SKM-1 treated with dmso at 0.1 percent for 144 hours (cell line): ENCODE measurements around the gene PELI1.
"Not testable (repeated sequence)": the region's sequence is repeated elsewhere in the genome, so short reads cannot be mapped to it uniquely, and the experiment has no call there.

Experiments used
- DNase-seq: peaks from one replicate; lab custom pipeline; 2025; ENCODE audit not compliant: unreplicated experiment; lab: John Stamatoyannopoulos, UW

The PELI1 gene

GRCh38 chr2:64124168-64124567 lies 20.1 kb downstream of the PELI1 start:
- DNase-seq = no peak

GRCh38 chr2:64123740-64124139 lies 20.5 kb downstream of the PELI1 start:
- no peak for DNase-seq

- DNase-seq = no peak
Observed at GRCh38 chr2:64122358-64122757, 21.9 kb downstream of the PELI1 start.

- no peak for DNase-seq
Observed at GRCh38 chr2:64120928-64121327, 23.3 kb downstream of the PELI1 start.

GRCh38 chr2:64120008-64120407 lies 24.2 kb downstream of the PELI1 start:
- DNase-seq = no peak

- DNase-seq = no peak
Observed at GRCh38 chr2:64119369-64119768, 24.9 kb downstream of the PELI1 start.

- DNase-seq = no peak
Observed at GRCh38 chr2:64115808-64116598, 28.2 kb downstream of the PELI1 start.

- DNase-seq = no peak
Observed at GRCh38 chr2:64114912-64115277, 29.3 kb downstream of the PELI1 start.

- no peak for DNase-seq
Observed at GRCh38 chr2:64114063-64114911, 29.9 kb downstream of the PELI1 start.

- DNase-seq = no peak
Observed at GRCh38 chr2:64112016-64112415, 32.2 kb downstream of the PELI1 start.

- DNase-seq = no peak
Observed at GRCh38 chr2:64111426-64111825, 32.8 kb downstream of the PELI1 start.

- no peak for DNase-seq
Observed at GRCh38 chr2:64108666-64109241, 35.5 kb downstream of the PELI1 start.

- DNase-seq = no peak
Observed at GRCh38 chr2:64106481-64106880, 37.7 kb downstream of the PELI1 start.

GRCh38 chr2:64105670-64106461 lies 38.4 kb downstream of the PELI1 start:
- no peak for DNase-seq

GRCh38 chr2:64104933-64105332 lies 39.3 kb downstream of the PELI1 start:
- no peak for DNase-seq

GRCh38 chr2:64102736-64103135 lies 41.5 kb downstream of the PELI1 start:
- DNase-seq = not testable (repeated sequence)

GRCh38 chr2:64101141-64101591 lies 43.1 kb downstream of the PELI1 start:
- no peak for DNase-seq

GRCh38 chr2:64100584-64100983 lies 43.6 kb downstream of the PELI1 start:
- not testable (repeated sequence) for DNase-seq

GRCh38 chr2:64094663-64095382 lies 49.4 kb downstream of the PELI1 start:
- DNase-seq = no peak

GRCh38 chr2:64093341-64093740 lies 50.9 kb downstream of the PELI1 start:
- DNase-seq = no peak
